IMR-90 (cell line): Measurements from ENCODE around the gene FMO4. TPM values are rescaled to one million over a fixed set of nuclear protein-coding genes. Genes with fewer than 3 reads are reported as not detected.

Experiments
- ATAC-seq: fragments of 200-7000 bp; cut with Tn5 transposase; 2 replicates; pipeline ENCODE4 v1.9.1; 2020; ENCODE audit warnings: low read depth, mild to moderate bottlenecking, moderate library complexity
- BruUV-seq: library from RNA; stranded (reverse); fragments of 400-500 nt; replicated peaks from 2 replicates; lab custom pipeline; 2021; lab: Mats Ljungman, UMichigan
- CTCF ChIA-PET: fragments of 300-600 bp; formaldehyde crosslinking; extraction: SDS; loops from one replicate; lab custom pipeline; 2021; ENCODE audit warnings: antibody characterized with exemption; lab: Yijun Ruan, JAX
- POLR2A ChIA-PET: fragments of 300-600 bp; sonication (Branson Sonifier 250); formaldehyde crosslinking; loops from one replicate; lab custom pipeline; 2022; ENCODE audit warnings: antibody characterized with exemption; ENCODE audit not compliant: unreplicated experiment; lab: Charles Lee
- DNase-seq: peaks from one replicate; pipeline ENCODE4 v3.0.0; 2013
- H2AFZ ChIP-seq: replicated peaks from 2 replicates; pipeline ENCODE3; 2013; ENCODE audit warnings: low read length, mild to moderate bottlenecking; ENCODE audit not compliant: poor library complexity
- H2AK5ac ChIP-seq: 2 replicates; pipeline ENCODE4 v1.6.1; 2013; ENCODE audit warnings: low read depth, low read length, inconsistent platforms
- H2AK9ac ChIP-seq: replicated peaks from 2 replicates; pipeline ENCODE3; 2013; ENCODE audit warnings: mild to moderate bottlenecking, low read depth, low read length, moderate library complexity; ENCODE audit not compliant: poor library complexity
- H2BK120ac ChIP-seq: 2 replicates; pipeline ENCODE4 v1.6.1; 2013; ENCODE audit warnings: low read depth, low read length, inconsistent platforms
- H2BK15ac ChIP-seq: 3 replicates; pipeline ENCODE4 v1.6.1; 2013; ENCODE audit warnings: low read depth, low read length, inconsistent platforms
- H2BK20ac ChIP-seq: 2 replicates; pipeline ENCODE4 v1.6.1; 2013; ENCODE audit warnings: low read depth, mild to moderate bottlenecking, inconsistent platforms, low read length, moderate library complexity
- H2BK5ac ChIP-seq: 2 replicates; pipeline ENCODE4 v1.6.1; 2013; ENCODE audit warnings: mild to moderate bottlenecking, low read depth, low read length, inconsistent platforms; ENCODE audit not compliant: poor library complexity, severe bottlenecking
- H3K14ac ChIP-seq: replicated peaks from 2 replicates; pipeline ENCODE4 v1.6.1; 2013; ENCODE audit warnings: low read depth, low read length, inconsistent platforms
- H3K18ac ChIP-seq: 2 replicates; pipeline ENCODE4 v1.6.1; 2013; ENCODE audit warnings: low read depth, low read length, control low read depth
- H3K23ac ChIP-seq: 2 replicates; pipeline ENCODE4 v1.6.1; 2013; ENCODE audit warnings: low read depth, low read length, inconsistent platforms
- H3K27ac ChIP-seq: 2 replicates; pipeline ENCODE4 v1.5.1; 2013; ENCODE audit warnings: mild to moderate bottlenecking, control low read depth, low read length; ENCODE audit not compliant: insufficient read depth
- H3K27me3 ChIP-seq: 2 replicates; pipeline ENCODE4 v1.6.1; 2013; ENCODE audit warnings: low read length; ENCODE audit not compliant: control insufficient read depth, insufficient read depth
- H3K36me3 ChIP-seq: 2 replicates; pipeline ENCODE4 v1.6.1; 2013; ENCODE audit warnings: low read length, mixed read lengths; ENCODE audit not compliant: control insufficient read depth, insufficient read depth
- H3K4ac ChIP-seq: 2 replicates; pipeline ENCODE4 v1.6.1; 2013; ENCODE audit warnings: low read depth, low read length, inconsistent platforms
- H3K4me1 ChIP-seq: 2 replicates; pipeline ENCODE4 v1.6.1; 2013; ENCODE audit warnings: low read length, mixed read lengths; ENCODE audit not compliant: control insufficient read depth, insufficient read depth
- H3K4me2 ChIP-seq: 2 replicates; pipeline ENCODE4 v1.6.1; 2013; ENCODE audit warnings: low read depth, mild to moderate bottlenecking, control low read depth, low read length, moderate library complexity
- H3K4me3 ChIP-seq: 2 replicates; pipeline ENCODE4 v1.5.1; 2013; ENCODE audit warnings: low read depth, mild to moderate bottlenecking, control low read depth, low read length, moderate library complexity; ENCODE audit not compliant: insufficient read depth
- H3K56ac ChIP-seq: 2 replicates; pipeline ENCODE4 v1.6.1; 2013; ENCODE audit warnings: low read length, inconsistent platforms; ENCODE audit not compliant: insufficient read depth; ENCODE audit errors: extremely low read depth
- H3K79me1 ChIP-seq, 2 experiments: 2 replicates each; pipeline ENCODE4 v1.6.1; 2013; ENCODE audit warnings: low read length in 2 of 2, inconsistent platforms in 1 of 2, low read depth in 1 of 2
- H3K9ac ChIP-seq: 2 replicates; pipeline ENCODE4 v1.6.1; 2013; ENCODE audit warnings: low read depth, low read length, control low read depth
- H3K9me1 ChIP-seq: 2 replicates; pipeline ENCODE4 v1.6.1; 2013; ENCODE audit warnings: low read length, inconsistent platforms; ENCODE audit not compliant: insufficient read depth
- H3K9me3 ChIP-seq: 2 replicates; pipeline ENCODE4 v1.6.1; 2013; ENCODE audit warnings: low read length; ENCODE audit not compliant: control insufficient read depth, insufficient read depth
- H4K20me1 ChIP-seq: 2 replicates; pipeline ENCODE4 v1.6.1; 2013; ENCODE audit warnings: low read length, inconsistent platforms; ENCODE audit not compliant: insufficient read depth
- H4K5ac ChIP-seq: 2 replicates; pipeline ENCODE4 v1.6.1; 2013; ENCODE audit warnings: mild to moderate bottlenecking, low read depth, low read length, control low read depth
- H4K8ac ChIP-seq, 2 experiments: 2 replicates each; pipeline ENCODE4 v1.6.1; 2013; ENCODE audit warnings: low read depth in 2 of 2, low read length in 2 of 2, control low read depth in 1 of 2, inconsistent platforms in 1 of 2
- H4K91ac ChIP-seq: 2 replicates; pipeline ENCODE4 v1.6.1; 2013; ENCODE audit warnings: low read depth, low read length, inconsistent platforms; ENCODE audit not compliant: insufficient read depth
- BHLHE40 ChIP-seq: fragments of 150-350 bp; IDR thresholded peaks from 2 replicates; pipeline ENCODE4 v1.6.1; 2016; ENCODE audit warnings: mild to moderate bottlenecking, low read depth, low read length
- CEBPB ChIP-seq: IDR thresholded peaks from 2 replicates; pipeline ENCODE4 v1.6.1; 2012; ENCODE audit warnings: low read depth, low read length, improper control_type of control experiment
- CTCF ChIP-seq: conservative IDR thresholded peaks from 2 replicates; pipeline ENCODE4 v1.5.1; 2012; ENCODE audit warnings: mild to moderate bottlenecking, low read depth, low read length, improper control_type of control experiment
- ELK1 ChIP-seq: fragments of 150-350 bp; IDR thresholded peaks from 2 replicates; pipeline ENCODE4 v1.6.1; 2016; ENCODE audit warnings: low read depth, mild to moderate bottlenecking, low read length, moderate library complexity, borderline replicate concordance
- MAFK ChIP-seq: IDR thresholded peaks from 2 replicates; pipeline ENCODE4 v1.6.1; 2012; ENCODE audit warnings: low read depth, low read length, improper control_type of control experiment
- NFE2L2 ChIP-seq: fragments of 150-350 bp; IDR thresholded peaks from 2 replicates; pipeline ENCODE4 v1.6.1; 2016; ENCODE audit warnings: low read depth, mild to moderate bottlenecking, low read length
- RAD21 ChIP-seq: IDR thresholded peaks from 2 replicates; pipeline ENCODE4 v1.6.1; 2012; ENCODE audit warnings: low read length, improper control_type of control experiment
- RCOR1 ChIP-seq: IDR thresholded peaks from 2 replicates; pipeline ENCODE4 v1.6.1; 2012; ENCODE audit warnings: mild to moderate bottlenecking, low read length, improper control_type of control experiment; ENCODE audit not compliant: insufficient replicate concordance
- USF2 ChIP-seq: fragments of 150-350 bp; IDR thresholded peaks from 2 replicates; pipeline ENCODE4 v1.6.1; 2017; ENCODE audit warnings: mild to moderate bottlenecking, antibody characterized with exemption, low read length, low read depth
- WGBS, 2 experiments: methylation state at CpG; one replicate each; pipeline versions ENCODE4 v1.1.5 to v1.1.7; 2013; ENCODE audit warnings: missing lambda C conversion rate in 2 of 2; ENCODE audit not compliant: insufficient read length in 1 of 2; ENCODE audit errors: extremely low coverage in 2 of 2; 5-methylcytosine and 5-hydroxymethylcytosine counted together
- dilution Hi-C: fragments of 300-500 bp; cut with HindIII; formaldehyde crosslinking; loops from one replicate; pipeline ENCODE4 v1.14.3; 2018; ENCODE audit warnings: low sequenced_read_pairs; ENCODE audit not compliant: unreplicated experiment
- in situ Hi-C: fragments of 300-500 bp; cut with MboI; formaldehyde crosslinking; loops from 3 replicates; pipeline ENCODE4 v1.14.3; 2019; ENCODE audit warnings: low sequenced_read_pairs, inconsistent platforms, mixed read lengths
- intact Hi-C: fragments of 100-400 bp; cut with micrococcal nuclease; formaldehyde crosslinking; loops from 2 replicates; pipeline ENCODE4 v1.10.0; 2022
- polyA plus RNA-seq, 3 experiments: library from polyadenylated mRNA; depleted of rRNA; stranded (reverse); fragments of >200 nt; gene quantifications; 2 replicates each; pipeline ENCODE4 v1.2.3, GENCODE V29; 2012; ENCODE audit warnings: low replicate concordance in 1 of 3
- total RNA-seq: library from RNA; depleted of rRNA; stranded (reverse); fragments of >200 nt; gene quantifications from 2 replicates; pipeline ENCODE4 v1.2.3, GENCODE V29; 2012

FMO4 gene
- total and polyA plus RNA-seq, 2 of the 4 experiments (the other 2 are of a cell fraction): 0.36 to 0.55 TPM

- Histone ChIP-seq H2AK9ac (no peak overlapping the region), H2BK15ac (no peak overlapping the region), H3K14ac (no peak overlapping the region), H4K8ac (no peak overlapping the region), H4K20me1 (no peaks in the 10 kb centered on the region), H2AFZ (no peak overlapping the region), H3K4me3 (no peak overlapping the region), H3K79me1 (no peaks in the 10 kb centered on the region), H2BK5ac (no peak overlapping the region), H3K23ac (no peak overlapping the region), H3K4me1 (no peaks in the 10 kb centered on the region), H2BK120ac (no peak overlapping the region), H2BK20ac (no peak overlapping the region), H4K91ac (no peak overlapping the region), H3K18ac (no peak overlapping the region), H4K5ac (no peak overlapping the region), H3K4me2 (no peak overlapping the region), H3K56ac (no peak overlapping the region), H3K36me3 (no peaks in the 10 kb centered on the region), H3K27ac (no peak overlapping the region), H3K27me3 (no peaks in the 10 kb centered on the region), H3K9me1 (no peaks in the 10 kb centered on the region), H3K4ac (no peak overlapping the region), H3K9me3 (no peaks in the 10 kb centered on the region; the same call in none of the 2 replicates), H2AK5ac (no peak overlapping the region), H3K9ac (no peak overlapping the region)
- in situ Hi-C loops: no loop called here
- WGBS, 2 experiments: 46% methylated on average over 2 of the region's 3 CpGs; no CpG with 5 or more reads in 1 of the 2 experiments
- TF ChIP-seq CEBPB (no peak), RCOR1 (no peak), RAD21 (no peak), USF2 (no peak), NFE2L2 (no peak), MAFK (no peak), BHLHE40 (no peak), ELK1 (no peak), CTCF (no peak)
- POLR2A ChIA-PET: no interaction called here
- DNase-seq (no peak), ATAC-seq (no peak)
- no TSS peak for BruUV-seq
- intact Hi-C loops: no loop called here
- dilution Hi-C loops: no loop called here
- CTCF ChIA-PET: interaction anchor here (0.9 kb wide), 1 partner anchor 17 kb away, joined by 3 read pairs; the partner anchor contains the start of gene FMO4
Measured at GRCh38 chr1:171295821-171296220, 18.2 kb upstream of the FMO4 start.
